Glutamatergic neuron (in vitro differentiated cells): ENCODE measurements around the gene SYT9. TPM values are rescaled to one million over a fixed set of nuclear protein-coding genes. Genes with fewer than 3 reads are reported as not detected.

ENCODE experiments used
- DNase-seq: peaks from one replicate; pipeline ENCODE4 v3.0.0; 2022
- H3K27ac Mint-ChIP-seq: one replicate; pipeline ENCODE4 v1.8.0; 2020; ENCODE audit warnings: mild to moderate bottlenecking, mixed read lengths, inconsistent platforms; ENCODE audit not compliant: unreplicated experiment
- H3K27me3 Mint-ChIP-seq: one replicate; pipeline ENCODE4 v1.8.0; 2020; ENCODE audit warnings: mild to moderate bottlenecking, moderate library complexity, mixed read lengths, inconsistent platforms; ENCODE audit not compliant: unreplicated experiment
- H3K36me3 Mint-ChIP-seq: one replicate; pipeline ENCODE4 v1.8.0; 2020; ENCODE audit warnings: mild to moderate bottlenecking, mixed read lengths, inconsistent platforms; ENCODE audit not compliant: unreplicated experiment
- H3K4me1 Mint-ChIP-seq: one replicate; pipeline ENCODE4 v1.8.0; 2020; ENCODE audit warnings: mild to moderate bottlenecking, low read depth, mixed read lengths, inconsistent platforms; ENCODE audit not compliant: unreplicated experiment
- H3K4me3 Mint-ChIP-seq: one replicate; pipeline ENCODE4 v1.8.0; 2020; ENCODE audit warnings: mild to moderate bottlenecking, mixed read lengths, inconsistent platforms; ENCODE audit not compliant: unreplicated experiment
- H3K9me3 Mint-ChIP-seq: one replicate; pipeline ENCODE4 v1.8.0; 2020; ENCODE audit warnings: mild to moderate bottlenecking, moderate library complexity, mixed read lengths, inconsistent platforms; ENCODE audit not compliant: unreplicated experiment
- total RNA-seq: library from RNA; stranded (reverse); fragmentation: NEBNext Ultra II Directional; extraction: Animal tissue kit (Norgen Biotek cat#: 25700); gene quantifications from one replicate; pipeline ENCODE4 v1.2.1, GENCODE V29; 2021; ENCODE audit not compliant: unreplicated experiment
- TF ChIP-seq, protein P1 (sequence below): fragments of 200-600 bp; sonication (generic); IDR thresholded peaks from one replicate; pipeline ENCODE4 v1.5.0; 2021; ENCODE audit not compliant: partially characterized antibody, unreplicated experiment

The SYT9 gene
- total RNA-seq, 1 donor from 2014 or later = 3.7 TPM

DNA sequence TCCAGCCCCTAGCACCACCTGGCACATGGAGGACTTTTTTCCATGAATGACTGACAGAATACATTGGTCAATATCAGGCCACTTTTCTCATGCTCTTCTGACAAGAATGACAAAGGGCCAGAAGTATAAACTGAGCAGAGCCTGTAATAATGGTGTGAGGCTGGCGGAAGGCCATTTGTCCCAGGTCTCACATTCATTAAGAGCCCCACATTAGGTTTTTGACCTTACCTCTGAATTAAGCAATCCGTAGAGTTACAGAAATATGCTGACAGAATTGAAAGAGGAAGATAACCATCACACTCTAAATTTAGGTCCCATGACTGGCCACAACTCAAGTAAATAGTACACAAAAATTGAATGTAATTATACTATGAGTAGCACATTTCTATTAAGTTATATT is 55.2 kb downstream of the SYT9 start:
- H3K4me1 Mint-ChIP-seq = peaks cover 1% of the 10 kb centered on the region
- H3K27ac Mint-ChIP-seq = no peak overlapping the region
- TF ChIP-seq, protein P1, sequence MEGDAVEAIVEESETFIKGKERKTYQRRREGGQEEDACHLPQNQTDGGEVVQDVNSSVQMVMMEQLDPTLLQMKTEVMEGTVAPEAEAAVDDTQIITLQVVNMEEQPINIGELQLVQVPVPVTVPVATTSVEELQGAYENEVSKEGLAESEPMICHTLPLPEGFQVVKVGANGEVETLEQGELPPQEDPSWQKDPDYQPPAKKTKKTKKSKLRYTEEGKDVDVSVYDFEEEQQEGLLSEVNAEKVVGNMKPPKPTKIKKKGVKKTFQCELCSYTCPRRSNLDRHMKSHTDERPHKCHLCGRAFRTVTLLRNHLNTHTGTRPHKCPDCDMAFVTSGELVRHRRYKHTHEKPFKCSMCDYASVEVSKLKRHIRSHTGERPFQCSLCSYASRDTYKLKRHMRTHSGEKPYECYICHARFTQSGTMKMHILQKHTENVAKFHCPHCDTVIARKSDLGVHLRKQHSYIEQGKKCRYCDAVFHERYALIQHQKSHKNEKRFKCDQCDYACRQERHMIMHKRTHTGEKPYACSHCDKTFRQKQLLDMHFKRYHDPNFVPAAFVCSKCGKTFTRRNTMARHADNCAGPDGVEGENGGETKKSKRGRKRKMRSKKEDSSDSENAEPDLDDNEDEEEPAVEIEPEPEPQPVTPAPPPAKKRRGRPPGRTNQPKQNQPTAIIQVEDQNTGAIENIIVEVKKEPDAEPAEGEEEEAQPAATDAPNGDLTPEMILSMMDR = no peak
- H3K4me3 Mint-ChIP-seq = no peak overlapping the region
- DNase-seq = no peak
- H3K9me3 Mint-ChIP-seq = peaks cover 3% of the 10 kb centered on the region
- H3K27me3 Mint-ChIP-seq = peaks cover 2% of the 10 kb centered on the region
- no peaks in the 10 kb centered on the region for H3K36me3 Mint-ChIP-seq

DNA sequence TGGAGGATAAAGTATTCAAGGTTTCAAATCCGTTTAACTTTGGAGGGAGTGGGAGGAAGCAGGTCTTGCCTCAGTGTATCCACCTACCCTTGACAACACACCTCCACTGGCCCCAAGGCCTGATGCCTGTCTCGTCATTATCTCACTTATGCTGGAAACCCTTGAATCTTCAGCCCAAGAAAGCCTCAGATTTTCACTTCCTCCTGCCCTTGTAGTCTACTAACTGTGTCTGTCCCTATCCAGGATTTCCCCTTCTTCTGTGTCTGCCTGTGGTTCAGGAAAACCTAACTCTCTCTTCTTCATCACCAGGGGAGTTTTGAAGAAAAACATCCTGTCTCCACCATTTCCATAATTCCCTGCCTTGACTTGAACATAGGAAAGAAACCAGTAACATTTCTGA is 56.1 kb downstream of the SYT9 start:
- Mint-ChIP-seq H3K4me1 (peaks cover 5% of the 10 kb centered on the region), H3K27ac (no peak overlapping the region), H3K9me3 (peaks cover 3% of the 10 kb centered on the region), H3K4me3 (no peak overlapping the region), H3K27me3 (peaks cover 2% of the 10 kb centered on the region), H3K36me3 (no peaks in the 10 kb centered on the region)
- DNase-seq = no peak
- TF ChIP-seq, protein P1 = no peak

DNA sequence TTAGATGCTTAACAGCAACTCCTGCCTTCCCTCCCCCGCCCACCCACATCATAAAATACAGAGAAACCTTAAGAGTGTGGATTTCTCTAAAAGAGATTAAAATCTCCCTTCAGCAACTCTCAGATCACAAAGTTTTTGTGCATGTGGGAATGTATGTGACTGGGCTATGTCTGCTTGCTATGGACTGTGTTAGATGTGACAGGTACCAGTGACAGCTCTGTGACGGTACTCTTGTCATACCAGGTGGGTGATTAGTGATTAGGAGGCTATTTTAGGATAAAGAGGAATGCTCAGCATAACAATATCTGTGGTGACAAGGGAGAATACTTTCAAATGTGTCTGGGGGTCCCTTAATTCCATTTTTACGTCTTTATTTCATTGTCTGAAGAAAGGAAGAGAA is 60.2 kb downstream of the SYT9 start:
- TF ChIP-seq, protein P1 = no peak
- peaks cover 1% of the 10 kb centered on the region for H3K9me3 Mint-ChIP-seq
- H3K4me1 Mint-ChIP-seq = peaks cover 5% of the 10 kb centered on the region
- no peaks in the 10 kb centered on the region for H3K36me3 Mint-ChIP-seq
- no peak for DNase-seq
- peaks cover 2% of the 10 kb centered on the region for H3K27me3 Mint-ChIP-seq
- H3K4me3 Mint-ChIP-seq = no peak overlapping the region
- no peak overlapping the region for H3K27ac Mint-ChIP-seq

DNA sequence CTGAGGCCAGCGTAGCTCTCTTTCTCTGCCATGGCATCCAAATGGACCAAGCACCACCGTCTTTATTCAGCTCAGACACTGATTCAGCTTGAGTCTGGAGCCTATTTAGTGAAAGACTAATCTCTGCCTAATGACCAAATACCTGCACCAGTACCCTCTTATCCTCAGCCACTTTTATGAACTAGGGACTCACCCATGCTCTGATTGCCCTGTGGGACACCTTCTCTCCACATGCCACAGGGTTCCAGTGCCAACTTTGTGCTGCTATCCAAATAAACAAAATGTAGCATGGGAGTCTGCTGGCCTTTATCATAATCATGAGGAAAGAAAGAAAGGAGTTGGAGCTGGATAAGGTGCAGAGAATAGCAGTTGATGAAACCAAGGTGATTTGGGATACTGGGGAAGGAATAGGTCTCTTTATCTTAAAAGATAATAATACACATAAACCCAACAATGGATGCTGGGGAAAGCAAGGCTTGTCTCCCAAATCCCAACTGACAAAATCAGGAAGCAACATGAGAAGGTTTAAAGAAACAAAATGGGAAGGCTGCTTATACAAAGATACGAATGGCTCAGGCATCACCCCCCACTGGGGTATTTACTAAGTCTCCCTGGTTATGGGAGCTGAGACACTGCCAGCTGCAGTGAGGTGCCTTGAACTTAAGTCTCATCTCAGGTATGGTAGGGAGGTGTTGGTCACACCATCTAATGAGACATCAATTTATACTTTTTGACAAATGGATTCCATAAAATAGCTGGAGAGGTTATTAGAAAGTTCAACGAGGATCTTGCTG is 63.3 kb downstream of the SYT9 start:
- no peaks in the 10 kb centered on the region for H3K9me3 Mint-ChIP-seq
- TF ChIP-seq, protein P1 = no peak
- H3K27me3 Mint-ChIP-seq = no peaks in the 10 kb centered on the region
- no peaks in the 10 kb centered on the region for H3K36me3 Mint-ChIP-seq
- H3K27ac Mint-ChIP-seq = no peak overlapping the region
- H3K4me1 Mint-ChIP-seq = peaks cover 5% of the 10 kb centered on the region
- no peak for DNase-seq
- H3K4me3 Mint-ChIP-seq = no peak overlapping the region

DNA sequence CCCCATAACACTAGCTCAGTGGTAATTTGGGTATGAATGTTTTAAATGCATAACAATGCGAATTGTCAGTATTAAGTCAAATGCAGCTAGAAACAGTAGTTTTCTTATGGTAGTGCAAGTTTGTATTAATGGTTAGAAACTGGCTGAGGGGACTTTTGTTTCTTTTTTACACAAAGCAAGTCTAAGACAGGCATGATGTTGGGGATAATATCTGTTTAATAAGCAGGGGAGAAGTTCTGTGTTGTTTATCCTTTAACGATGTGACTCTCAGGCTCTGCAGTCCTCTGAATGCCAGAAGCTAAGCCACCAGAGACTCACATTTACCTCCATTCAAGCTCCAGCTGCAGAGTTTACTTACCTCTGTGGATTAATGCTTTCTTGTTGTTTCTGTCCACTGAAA is 67.8 kb downstream of the SYT9 start:
- TF ChIP-seq, protein P1 = no peak
- no peaks in the 10 kb centered on the region for H3K27me3 Mint-ChIP-seq
- no peaks in the 10 kb centered on the region for H3K36me3 Mint-ChIP-seq
- H3K4me1 Mint-ChIP-seq = no peaks in the 10 kb centered on the region
- H3K27ac Mint-ChIP-seq = no peak overlapping the region
- H3K9me3 Mint-ChIP-seq = no peaks in the 10 kb centered on the region
- DNase-seq = no peak
- H3K4me3 Mint-ChIP-seq = no peak overlapping the region
